ENCODE results near the gene HOXD11. TPM values are rescaled to one million over a fixed set of nuclear protein-coding genes. Genes with fewer than 3 reads are reported as not detected.

The HOXD11 gene
- total and polyA plus RNA-seq, 9 of the 15 experiments (the other 6 are each of a cell fraction or from before 2014, with no cell fraction given) = not detected

DNA sequence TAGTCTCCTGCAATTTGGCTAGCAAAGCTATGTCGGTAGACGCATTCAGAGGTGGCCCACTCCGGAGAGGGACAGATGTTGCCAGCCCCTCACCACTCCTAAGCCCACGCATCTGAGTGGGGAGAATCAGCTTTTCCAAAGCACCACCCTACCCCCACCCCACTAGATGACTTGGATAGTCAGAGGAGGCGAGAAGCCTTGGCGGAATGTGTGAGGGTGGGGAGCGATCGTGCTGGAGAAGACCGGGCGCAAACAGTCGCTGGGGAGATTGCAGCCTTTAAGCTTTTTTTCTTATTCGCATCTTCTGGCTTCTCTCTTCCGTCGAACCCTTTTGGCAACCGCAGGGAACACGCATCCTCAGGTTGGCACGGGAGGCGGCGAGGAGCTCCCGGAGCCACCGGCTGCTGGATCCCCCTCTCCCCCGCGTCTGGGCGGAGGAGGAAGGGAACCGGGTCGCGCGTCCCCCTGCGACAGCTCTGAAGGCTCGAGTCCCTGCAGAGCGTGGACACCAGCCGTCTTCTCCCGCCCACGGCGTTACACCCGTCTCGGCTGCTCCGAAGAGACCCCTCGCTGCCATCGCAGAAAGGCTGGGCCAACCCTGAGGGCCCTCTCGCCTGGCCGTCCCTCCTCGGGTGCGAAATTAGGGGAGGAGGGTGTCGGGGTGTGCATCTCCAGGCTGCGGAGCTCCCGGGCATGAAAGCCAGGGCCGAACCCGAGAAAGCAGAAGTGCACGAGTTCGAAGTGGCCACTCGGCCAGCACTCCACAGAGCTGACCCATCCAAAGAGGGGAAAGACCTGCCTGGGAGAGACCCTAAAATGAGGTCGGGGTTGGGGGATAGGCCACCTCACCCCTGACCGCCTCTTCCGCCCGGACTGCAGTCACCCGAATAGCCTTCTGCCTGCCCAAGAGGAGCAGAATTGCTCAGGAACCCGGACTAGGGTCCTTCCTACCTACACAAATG lies 35.5 kb upstream of the HOXD11 start:
- no peak for ATAC-seq
- intact Hi-C loops (cut with micrococcal nuclease) (loop anchor here (10.0 kb wide), 1 partner anchor 207 kb away; no protein-coding TSS in a partner anchor), in situ Hi-C loops (cut with MboI) (loop anchor here (10.0 kb wide), 1 partner anchor 387 kb away; no protein-coding TSS in a partner anchor)
- WGBS (ENCODE audit: insufficient coverage, low coverage, missing lambda C conversion rate) = 15% methylated on average over 52 of the region's 58 CpGs
- no peak for DNase-seq (ENCODE audit: extremely low read depth in 1 of 4, low spot score in 3 of 4)
- FAIRE-seq = no peak
- ChIA-PET CTCF (ENCODE audit: low intra/inter-chr PET ratio) (interaction anchor here (0.6 kb wide), 1 partner anchor 812 kb away, joined by 3 read pairs; no protein-coding TSS in a partner anchor), POLR2A (interaction anchor here (0.5 to 1.2 kb wide), 5 partner anchors 13 to 1193 kb away, joined by 3 to 4 read pairs (median 3); no protein-coding TSS in a partner anchor)
- Histone ChIP-seq H3K27ac (ENCODE audit: extremely low read depth, low read depth, low read length) (no peak overlapping the region), H3K4me2 (ENCODE audit: insufficient read depth, low read length) (no peak overlapping the region), H3K9ac (ENCODE audit: insufficient read depth in 1 of 2, low read depth in 2 of 2, low read length in 2 of 2) (no peak overlapping the region), H3K9me1 (ENCODE audit: control insufficient read depth, insufficient read depth, low read length) (peaks cover 3% of the 10 kb centered on the region), H3K4me3 (no peak overlapping the region), H4K20me1 (replicated peaks; ENCODE audit: control insufficient read depth, insufficient read depth, low read length) (no peaks in the 10 kb centered on the region; the same call in 1 of the 2 replicates), H3K79me2 (ENCODE audit: control insufficient read depth, insufficient read depth, low read length) (no peaks in the 10 kb centered on the region), H3K27me3 (ENCODE audit: control insufficient read depth in 2 of 2, insufficient read depth in 2 of 2, low read length in 2 of 2) (peaks cover 79 to 80% of the 10 kb centered on the region in 2 experiments), H3K4me1 (replicated peaks in 1 of 2; ENCODE audit: control insufficient read depth in 2 of 2, insufficient read depth in 2 of 2, low read length in 2 of 2) (peaks cover 3 to 26% of the 10 kb centered on the region in 2 experiments; a peak in 2 of 5 replicates), H3K9me3 (replicated peaks; ENCODE audit: control insufficient read depth, insufficient read depth, low read depth, low read length) (no peaks in the 10 kb centered on the region), H3K36me3 (ENCODE audit: control insufficient read depth, insufficient read depth, low read length) (no peaks in the 10 kb centered on the region), H2AFZ (ENCODE audit: low read depth, low read length) (0 out of 2 replicates have a peak overlapping the region, but pooled peaks have one; percentile 4)
- BruUV-seq (replicated peaks) = no TSS peak
- TF ChIP-seq RFX1 (IDR thresholded peaks at IDR 0.05) (no peak), SPI1 (IDR thresholded peaks at IDR 0.05; ENCODE audit: borderline replicate concordance, low read depth, low read length) (peak; percentile 67)

DNA sequence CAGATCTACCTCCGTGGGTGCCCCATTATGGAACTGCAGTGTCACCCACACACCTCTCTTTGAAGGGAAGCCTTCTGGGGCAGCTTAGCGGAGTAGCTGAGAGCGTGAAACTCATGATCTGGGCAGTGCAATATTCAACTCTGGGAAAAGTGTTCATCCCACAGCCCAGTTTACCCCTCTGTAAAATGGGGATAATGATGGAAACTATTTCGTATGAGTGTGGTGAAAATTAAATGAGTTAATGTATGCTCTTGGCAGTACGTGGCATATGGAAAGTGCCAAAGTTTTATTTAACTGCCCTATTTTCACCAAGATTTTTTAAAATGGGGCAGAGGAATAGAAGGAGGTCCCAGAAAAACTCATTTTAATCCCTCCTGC lies 34.8 kb upstream of the HOXD11 start:
- H3K27me3 ChIP-seq (ENCODE audit: control insufficient read depth in 2 of 2, insufficient read depth in 2 of 2, low read length in 2 of 2) = peaks cover 75 to 76% of the 10 kb centered on the region in 2 experiments
- CTCF ChIA-PET (ENCODE audit: low intra/inter-chr PET ratio) = no interaction called here
- H3K36me3 ChIP-seq (ENCODE audit: control insufficient read depth, insufficient read depth, low read length) = no peaks in the 10 kb centered on the region
- no peak overlapping the region for H3K27ac ChIP-seq (ENCODE audit: extremely low read depth, low read depth, low read length)
- H3K4me3 ChIP-seq = no peak overlapping the region
- H3K4me1 ChIP-seq (replicated peaks in 1 of 2; ENCODE audit: control insufficient read depth in 2 of 2, insufficient read depth in 2 of 2, low read length in 2 of 2) = peaks cover 3 to 20% of the 10 kb centered on the region in 2 experiments; a peak in 2 of 5 replicates
- WGBS (ENCODE audit: insufficient coverage, low coverage, missing lambda C conversion rate) = 2% methylated on average over 5 of the region's 5 CpGs
- BruUV-seq (replicated peaks) = no TSS peak
- H3K79me2 ChIP-seq (ENCODE audit: control insufficient read depth, insufficient read depth, low read length) = no peaks in the 10 kb centered on the region
- H4K20me1 ChIP-seq (replicated peaks; ENCODE audit: control insufficient read depth, insufficient read depth, low read length) = no peaks in the 10 kb centered on the region; the same call in 1 of the 2 replicates
- H3K9me3 ChIP-seq (replicated peaks; ENCODE audit: control insufficient read depth, insufficient read depth, low read depth, low read length) = no peaks in the 10 kb centered on the region
- ATAC-seq = no peak
- H3K9ac ChIP-seq (ENCODE audit: insufficient read depth in 1 of 2, low read depth in 2 of 2, low read length in 2 of 2) = no peak overlapping the region
- POLR2A ChIA-PET = interaction anchor here (0.6 to 1.2 kb wide), 2 partner anchors 19 to 58 kb away, joined by 3 to 4 read pairs; no protein-coding TSS in a partner anchor
- intact Hi-C loops (cut with micrococcal nuclease) = loop anchor here (10.0 kb wide), 1 partner anchor 207 kb away; no protein-coding TSS in a partner anchor
- in situ Hi-C loops (cut with MboI) = loop anchor here (10.0 kb wide), 1 partner anchor 387 kb away; no protein-coding TSS in a partner anchor
- FAIRE-seq = no peak
- DNase-seq (ENCODE audit: extremely low read depth in 1 of 4, low spot score in 3 of 4) = no peak
- peaks cover 1% of the 10 kb centered on the region for H3K9me1 ChIP-seq (ENCODE audit: control insufficient read depth, insufficient read depth, low read length)
- H3K4me2 ChIP-seq (ENCODE audit: insufficient read depth, low read length) = no peak overlapping the region
- peak; percentile 70 for TF ChIP-seq RBM25 (IDR thresholded peaks at IDR 0.05; ENCODE audit: low read depth, low read length, severe bottlenecking)
- no peak for TF ChIP-seq U2AF2 (optimal IDR thresholded peaks at IDR 0.05; ENCODE audit: low read depth, low read length)
- TF ChIP-seq, protein P1, sequence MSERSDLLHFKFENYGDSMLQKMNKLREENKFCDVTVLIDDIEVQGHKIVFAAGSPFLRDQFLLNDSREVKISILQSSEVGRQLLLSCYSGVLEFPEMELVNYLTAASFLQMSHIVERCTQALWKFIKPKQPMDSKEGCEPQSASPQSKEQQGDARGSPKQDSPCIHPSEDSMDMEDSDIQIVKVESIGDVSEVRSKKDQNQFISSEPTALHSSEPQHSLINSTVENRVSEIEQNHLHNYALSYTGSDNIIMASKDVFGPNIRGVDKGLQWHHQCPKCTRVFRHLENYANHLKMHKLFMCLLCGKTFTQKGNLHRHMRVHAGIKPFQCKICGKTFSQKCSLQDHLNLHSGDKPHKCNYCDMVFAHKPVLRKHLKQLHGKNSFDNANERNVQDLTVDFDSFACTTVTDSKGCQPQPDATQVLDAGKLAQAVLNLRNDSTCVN (CRISPR knock-in tag; IDR thresholded peaks at IDR 0.05) = no peak
- TF ChIP-seq BCOR (IDR thresholded peaks at IDR 0.05) = peak; percentile 49; the same call in 1 of the 2 replicates
- peak; percentile 2 for TF ChIP-seq ZFP36 (IDR thresholded peaks at IDR 0.05; ENCODE audit: low read depth, low read length, partially characterized antibody)
- no peak overlapping the region for H2AFZ ChIP-seq (ENCODE audit: low read depth, low read length)

Measured in K562 (cell line).